Globus pallidus (tissue), 1 donor: ENCODE results near the gene TBC1D14.
"Not testable (repeated sequence)": the region's sequence is repeated elsewhere in the genome, so short reads cannot be mapped to it uniquely, and the experiment has no call there.

ENCODE experiments used
- DNase-seq: peaks from one replicate; pipeline ENCODE4 v3.0.0-alpha.2; 2015; ENCODE audit warnings: low spot score

The TBC1D14 gene

DNA sequence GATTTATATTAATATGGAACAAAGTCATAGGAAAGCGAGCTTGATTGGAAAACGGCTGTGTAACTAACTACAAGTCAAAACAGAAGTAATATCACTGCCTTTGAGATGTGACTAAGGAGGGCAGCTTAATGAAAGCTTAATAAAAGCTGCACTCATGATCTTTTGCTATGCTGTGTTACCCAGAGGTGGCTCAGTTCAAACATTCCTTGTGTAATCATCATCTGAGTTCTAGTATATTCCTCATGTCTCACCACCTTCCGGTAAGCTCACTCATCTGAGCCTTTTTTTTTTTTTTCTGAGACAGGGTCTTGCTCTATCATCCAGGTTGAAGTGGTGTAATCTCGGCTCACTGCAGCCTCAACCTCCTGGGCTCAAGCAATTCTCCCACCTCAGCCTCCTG lies 153.2 kb downstream of the TBC1D14 start:
- DNase-seq: no peak

DNA sequence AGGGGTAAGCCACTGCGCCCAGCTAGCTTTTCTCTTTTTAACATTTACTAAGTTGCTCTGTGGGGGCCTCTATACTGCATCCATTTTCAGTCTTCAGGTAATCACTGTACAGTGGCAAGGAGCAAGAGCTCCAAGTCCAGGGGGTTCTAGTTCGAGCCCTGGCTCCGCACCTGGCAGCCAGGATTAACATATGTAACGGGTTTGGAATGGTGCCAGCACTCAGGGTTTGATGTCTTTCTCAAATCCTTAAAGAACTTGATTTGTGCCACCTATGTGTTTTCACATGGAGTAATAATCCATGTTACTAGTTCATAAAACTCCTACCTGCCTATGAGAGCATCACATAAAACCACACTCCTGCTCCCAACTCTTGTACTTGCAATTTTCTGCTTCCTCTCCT lies 153.7 kb downstream of the TBC1D14 start:
- no peak for DNase-seq

DNA sequence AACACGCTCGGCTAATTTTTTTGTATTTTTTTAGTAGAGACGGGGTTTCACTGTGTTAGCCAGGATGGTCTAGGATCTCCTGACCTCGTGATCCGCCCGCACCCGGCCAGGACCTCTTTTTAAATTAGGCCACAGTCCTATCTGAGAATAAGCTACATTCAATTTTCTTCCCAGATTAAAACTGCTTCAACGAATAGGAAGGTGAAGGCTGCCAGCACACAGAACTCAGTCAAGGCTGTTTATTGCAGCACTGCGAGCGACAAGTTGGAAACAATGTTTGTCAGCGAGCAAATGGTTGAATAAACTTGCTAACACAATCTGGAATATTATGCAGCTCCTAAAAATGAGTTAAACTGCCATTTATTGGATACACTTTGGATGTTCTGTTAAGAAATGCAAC lies 156.4 kb downstream of the TBC1D14 start:
- DNase-seq: no peak

DNA sequence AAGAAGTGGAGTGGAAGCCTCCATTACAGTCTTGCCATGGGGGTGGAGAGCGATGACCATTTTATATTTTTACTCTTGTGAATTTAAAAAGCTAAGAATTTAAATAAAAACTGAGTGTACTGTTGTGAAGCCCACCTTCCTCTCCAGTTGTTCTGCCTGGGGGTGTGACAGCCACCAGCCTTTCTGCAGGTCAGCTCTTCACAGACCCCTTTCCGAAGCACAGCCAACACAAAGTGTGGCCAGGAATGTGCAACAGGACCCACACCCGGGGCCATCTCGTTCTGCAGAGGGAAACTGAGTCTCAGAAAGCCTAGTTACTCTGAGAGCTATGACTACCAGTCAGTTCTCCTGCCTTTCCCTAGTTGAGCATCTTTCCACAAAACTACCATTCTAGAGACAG lies 156.9 kb downstream of the TBC1D14 start:
- DNase-seq: no peak

DNA sequence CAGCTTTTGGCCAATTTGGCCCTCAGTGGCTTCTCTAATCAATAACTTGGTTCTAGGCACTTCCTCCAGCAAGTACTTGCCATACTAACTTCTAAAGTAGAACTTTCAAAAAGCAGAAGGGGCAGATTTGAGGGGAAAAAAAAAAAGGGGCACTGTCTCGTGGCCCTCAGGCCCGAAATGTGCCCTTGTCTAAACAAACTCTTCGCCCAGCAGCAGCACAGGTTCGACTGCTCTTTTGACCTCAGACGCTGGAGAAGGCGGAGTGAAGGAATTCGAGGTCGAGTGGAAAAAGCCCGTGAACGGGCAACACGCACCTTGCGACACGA lies 157.5 kb downstream of the TBC1D14 start:
- DNase-seq: no peak

DNA sequence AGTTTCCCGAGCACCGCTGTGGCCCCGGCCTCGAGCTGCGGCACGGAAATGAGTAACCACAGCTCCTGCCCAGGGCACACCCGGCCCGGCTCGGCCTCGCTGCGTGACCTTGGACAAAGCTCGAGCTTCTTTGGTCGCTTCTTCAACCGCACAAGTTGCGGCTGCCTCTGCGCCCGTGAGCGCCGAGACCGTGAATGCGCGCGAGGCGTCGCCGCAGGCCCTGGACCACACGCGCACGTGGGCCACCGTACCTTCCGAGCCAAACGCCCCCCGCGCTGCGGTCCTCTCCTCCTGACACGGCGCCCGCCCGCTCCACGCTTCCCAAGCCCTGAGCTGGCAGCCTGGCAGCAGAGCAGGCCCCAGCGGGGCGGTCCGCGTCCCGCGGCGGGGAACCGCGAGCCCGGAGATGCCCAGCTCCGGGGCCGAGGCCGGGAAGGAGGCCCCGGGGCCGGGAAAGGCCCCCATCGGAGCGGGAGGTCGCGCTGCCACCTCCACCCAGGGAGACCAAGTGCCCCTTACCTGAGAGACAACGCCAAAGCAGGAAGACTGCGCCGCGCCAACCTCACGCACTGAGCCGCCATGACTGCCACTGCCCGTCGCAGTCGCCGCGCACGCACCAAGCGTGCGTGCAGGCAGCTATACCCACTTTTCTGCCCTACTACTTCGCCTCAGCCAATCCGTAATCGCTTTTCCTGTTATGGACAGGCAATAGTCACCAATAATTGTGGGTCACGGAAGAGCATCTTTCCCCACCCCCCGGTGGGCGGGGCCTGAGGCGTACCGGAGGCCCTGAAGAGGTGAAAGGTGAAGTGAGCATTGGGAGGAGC lies 158.0 kb downstream of the TBC1D14 start, which contains the start of gene GRPEL1:
TSS of gene GRPEL1 (minus strand) at position 613 of the 827 bp plus-strand sequence. CDS start at position 581, 32 bp downstream.
- peak; percentile 100 for DNase-seq

DNA sequence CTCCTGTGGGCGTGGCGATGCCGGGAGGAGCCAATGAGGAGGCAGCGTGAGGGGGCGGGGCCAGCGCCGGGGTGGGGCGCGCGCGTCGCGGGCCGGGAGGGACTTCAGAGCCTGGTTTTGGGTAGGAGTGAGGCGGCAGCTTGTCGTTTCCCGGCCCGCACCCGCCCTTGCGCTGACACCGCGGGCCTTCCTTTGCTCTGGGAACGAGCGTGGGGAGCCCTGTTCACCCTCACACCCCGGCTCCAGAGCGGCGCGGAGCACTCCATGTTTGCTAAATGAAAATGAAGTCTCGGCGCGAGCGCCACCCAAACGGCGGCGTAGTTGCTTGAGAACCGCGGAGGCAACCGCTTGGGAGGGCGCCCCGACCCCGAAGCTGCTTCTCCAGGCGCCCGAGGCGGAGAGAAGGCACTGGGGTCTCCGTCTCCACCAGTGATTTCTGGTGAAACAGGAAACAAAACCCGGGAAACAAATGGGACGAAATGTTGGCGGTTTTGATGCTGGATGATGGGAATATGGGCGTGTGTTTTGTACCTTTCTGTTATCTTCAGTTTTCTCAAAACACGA lies 158.7 kb downstream of the TBC1D14 start:
- DNase-seq: no peak

DNA sequence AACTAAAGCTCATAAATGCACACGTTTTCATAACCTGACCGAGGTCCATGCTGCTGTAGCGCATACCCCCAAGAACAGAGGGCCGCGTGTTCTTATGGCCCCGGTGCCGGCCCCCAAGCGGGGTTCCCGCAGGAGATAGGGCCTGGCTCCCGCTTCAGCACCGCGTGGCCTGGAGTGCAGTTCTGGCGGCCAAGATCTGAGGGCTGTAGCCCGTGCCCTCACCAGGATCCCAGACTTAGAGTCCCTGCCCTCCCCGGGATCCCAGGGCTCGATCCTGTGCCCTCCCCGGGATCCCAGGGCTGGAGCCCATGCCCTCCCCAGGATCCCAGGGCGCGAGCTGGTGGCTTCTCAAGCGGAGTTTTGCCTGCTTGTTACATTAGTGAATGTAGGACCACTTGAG lies 159.3 kb downstream of the TBC1D14 start:
- DNase-seq: no peak

DNA sequence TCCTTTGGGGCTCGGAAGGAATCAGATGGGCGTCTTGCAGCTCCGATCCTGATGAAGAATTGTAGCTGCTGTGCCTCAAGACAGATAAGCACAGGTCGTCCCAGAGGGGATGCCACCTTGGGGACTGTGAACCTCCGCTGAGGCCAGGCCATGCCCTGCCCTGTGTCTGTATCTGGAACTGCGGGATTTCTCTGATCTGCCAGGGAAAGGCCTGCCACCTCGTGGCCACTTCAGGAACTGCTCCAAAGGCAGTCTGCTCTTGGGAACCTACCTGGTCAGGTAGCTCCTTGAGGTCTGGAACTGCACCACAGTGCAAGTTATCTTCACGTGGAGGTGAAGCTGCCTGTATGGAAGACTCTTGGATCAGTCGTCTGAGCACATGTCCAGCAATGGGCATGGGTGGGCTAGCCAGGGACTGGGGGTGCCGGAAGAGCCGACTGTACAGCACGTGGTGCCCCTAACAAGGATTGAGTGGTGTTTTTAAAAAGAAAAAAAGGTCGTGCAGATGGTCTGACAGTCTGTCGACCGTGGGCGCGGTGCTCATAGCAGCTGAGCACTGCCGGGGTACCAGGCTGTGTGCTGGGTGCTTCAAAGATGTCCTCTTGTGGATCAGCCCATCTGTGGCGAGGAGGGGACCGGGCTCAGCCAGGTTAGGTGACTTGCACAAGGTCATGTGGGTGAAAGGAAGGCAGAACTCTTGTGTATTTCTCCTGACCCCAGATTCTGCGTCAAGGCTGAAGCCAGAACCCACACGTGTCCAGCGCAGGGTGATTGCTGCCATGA lies 161.3 kb downstream of the TBC1D14 start:
- peak; percentile 72 for DNase-seq

DNA sequence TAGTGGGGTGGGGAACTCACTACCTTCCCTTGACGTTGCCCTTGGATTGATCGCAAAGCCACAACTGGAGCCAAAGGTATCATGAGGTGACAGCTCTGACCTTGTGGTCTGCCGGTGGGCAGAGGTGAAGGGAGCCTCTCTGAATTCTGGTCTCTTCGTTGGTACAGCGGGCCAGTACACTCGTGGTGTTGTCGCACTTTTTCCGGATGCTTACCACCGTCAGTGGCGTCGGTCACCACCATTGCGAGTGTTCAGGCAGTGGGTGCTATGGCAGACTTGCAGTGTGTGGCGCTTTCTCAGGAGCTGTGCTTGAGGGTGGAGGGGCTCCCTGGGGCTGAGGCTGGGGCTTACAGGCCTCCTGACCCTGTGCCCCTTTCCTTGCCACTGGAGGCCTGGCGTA lies 163.4 kb downstream of the TBC1D14 start:
- DNase-seq: no peak

DNA sequence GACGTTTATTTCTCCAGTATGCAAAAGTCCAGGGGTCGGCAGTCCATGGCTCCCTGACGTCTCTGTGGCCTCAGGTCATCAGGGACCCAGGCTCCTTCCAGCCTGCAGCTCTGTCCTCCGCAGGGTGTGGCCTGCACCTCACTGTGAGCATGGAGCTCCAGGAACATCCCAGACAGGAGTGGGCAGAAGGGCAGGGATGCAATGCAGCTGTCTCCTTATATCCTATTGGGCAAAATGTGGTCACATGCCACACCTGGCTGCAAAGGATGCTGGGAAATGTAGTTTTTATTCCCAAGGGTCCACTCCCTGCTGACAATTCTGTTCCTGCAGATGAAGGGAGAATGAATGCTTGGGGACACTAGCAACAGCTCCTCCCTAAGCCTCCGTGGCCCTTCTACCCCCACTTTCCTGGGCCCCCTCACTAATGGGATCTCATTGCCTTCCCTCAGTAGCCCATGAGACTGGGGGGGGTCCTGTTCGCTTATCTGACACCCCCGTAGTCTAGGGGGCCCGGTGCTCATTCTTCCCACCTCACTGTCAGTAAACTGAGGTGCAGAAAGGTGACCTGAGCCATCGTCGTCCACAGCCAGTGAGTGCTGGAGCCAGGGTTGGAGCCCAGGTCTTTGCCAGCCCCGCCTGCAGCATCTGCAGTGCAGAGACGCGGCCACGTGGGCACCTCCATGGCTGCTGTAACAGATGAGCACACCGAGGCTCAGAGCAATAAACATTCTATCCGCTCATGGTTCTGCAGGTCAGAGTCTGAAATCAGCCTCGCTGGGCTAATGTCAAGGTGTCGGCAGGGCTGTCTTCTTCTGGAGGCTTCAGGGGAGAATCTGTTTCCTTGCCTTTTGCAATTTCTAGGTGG lies 164.1 kb downstream of the TBC1D14 start:
- DNase-seq: no peak

DNA sequence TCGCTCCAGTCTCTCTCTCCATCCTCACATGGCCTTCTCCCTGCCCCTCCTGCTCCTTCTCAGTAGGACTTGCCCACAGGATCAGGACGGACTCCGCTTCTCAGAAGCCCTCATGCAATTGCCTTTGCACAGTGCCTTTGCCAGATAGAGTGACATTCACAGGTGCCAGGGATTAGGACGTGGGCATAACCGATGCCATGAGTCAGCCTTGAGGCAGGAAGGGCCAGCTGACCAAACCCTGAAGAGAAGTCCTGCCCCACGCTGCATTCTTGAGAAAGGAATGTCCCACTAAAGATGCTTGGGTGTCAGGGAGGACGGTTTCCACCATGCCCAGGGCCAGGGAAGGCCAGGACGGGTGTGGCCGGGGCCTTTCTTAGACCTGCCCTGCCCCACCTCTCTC lies 164.8 kb downstream of the TBC1D14 start:
- no peak for DNase-seq

DNA sequence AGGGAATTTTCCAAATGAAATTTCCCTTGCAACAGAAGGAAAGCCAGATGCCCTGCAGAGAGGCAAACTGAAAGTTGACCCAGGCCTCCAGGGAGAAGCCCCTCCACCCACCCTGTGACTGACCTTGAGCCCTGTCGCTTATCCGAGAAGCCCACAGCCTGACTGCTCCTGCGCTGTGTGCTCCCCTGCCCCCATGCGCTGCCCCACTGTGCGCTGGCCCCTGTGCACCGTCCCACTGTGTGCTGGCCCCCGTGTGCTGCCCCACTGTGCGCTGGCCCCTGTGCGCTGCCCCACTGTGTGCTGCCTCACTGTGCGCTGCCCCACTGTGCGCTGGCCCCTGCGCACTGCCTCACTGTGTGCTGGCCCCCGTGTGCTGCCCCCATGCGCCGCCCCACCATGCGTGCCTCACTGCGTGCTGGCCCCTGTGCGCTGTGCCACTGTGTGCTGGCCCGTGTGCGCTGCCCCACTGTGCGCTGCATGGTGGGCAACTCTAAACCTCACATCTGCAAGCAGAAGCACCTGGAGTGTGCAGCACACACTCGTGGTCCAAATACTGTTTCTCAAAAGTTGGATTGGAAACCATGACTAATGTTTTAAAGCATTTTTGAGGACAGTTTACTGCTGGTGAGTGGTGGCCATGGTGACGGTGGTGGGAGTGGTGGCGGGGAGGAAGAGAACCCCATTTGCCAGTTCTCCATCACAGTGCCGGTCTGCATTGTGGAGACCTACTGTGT lies 166.5 kb downstream of the TBC1D14 start:
- DNase-seq: no peak

DNA sequence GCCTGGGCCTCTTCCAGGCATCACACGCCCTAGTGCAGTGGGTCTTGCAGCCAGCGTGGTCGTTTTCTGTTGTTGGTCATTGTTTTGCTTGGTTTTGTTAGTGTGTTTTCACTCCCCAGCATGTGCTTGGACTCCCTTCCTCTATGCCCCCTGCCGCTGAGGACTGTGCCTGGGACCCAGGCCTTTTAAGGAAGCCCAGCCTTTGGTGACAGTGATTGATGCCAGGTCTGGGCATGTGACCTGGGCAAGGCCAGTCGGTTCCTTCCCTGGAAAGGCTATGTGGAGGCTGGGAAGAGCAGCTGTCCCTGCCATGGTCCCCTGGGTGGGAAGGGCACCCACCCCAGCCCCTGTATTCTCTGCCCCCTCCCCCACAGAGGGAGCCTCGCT lies 167.1 kb downstream of the TBC1D14 start:
- no peak for DNase-seq

DNA sequence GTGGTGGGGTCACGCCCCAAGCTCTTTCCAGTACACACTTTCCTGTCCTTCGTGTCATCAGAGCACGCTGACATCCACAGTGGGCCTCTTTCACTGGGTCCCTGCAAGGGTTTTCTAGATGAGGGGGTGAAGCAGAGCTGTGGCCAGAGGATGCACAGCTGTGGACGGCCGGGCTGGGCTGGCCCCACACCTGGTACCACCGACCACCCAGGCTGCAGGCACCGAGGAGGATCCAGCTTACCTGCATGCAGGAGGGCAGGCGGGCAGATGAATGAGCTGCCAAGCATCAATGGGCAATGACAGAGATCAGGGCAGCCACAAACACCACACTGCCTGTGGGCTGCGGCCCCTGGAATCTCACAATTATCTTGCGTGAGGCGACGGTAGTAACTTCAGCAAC lies 167.7 kb downstream of the TBC1D14 start:
- DNase-seq: no peak

DNA sequence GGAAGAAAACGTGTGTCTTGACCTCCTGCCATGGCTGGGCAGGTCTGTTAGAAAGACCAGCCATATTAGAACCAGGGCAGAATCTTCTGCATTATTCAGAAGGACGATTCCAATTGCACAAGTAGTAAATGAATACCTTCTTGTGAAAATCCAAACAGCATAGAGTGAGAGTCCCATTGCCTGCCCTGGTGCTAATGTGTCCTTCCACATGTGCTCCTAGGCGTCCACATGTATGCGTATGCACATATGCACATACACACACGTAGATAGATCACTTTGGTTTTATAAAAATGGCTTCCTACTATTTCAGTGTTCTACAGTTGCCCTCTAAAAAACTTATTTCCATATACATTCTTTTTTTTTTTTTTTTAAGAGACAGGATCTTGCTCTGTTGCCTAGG lies 168.4 kb downstream of the TBC1D14 start:
- DNase-seq: no peak

DNA sequence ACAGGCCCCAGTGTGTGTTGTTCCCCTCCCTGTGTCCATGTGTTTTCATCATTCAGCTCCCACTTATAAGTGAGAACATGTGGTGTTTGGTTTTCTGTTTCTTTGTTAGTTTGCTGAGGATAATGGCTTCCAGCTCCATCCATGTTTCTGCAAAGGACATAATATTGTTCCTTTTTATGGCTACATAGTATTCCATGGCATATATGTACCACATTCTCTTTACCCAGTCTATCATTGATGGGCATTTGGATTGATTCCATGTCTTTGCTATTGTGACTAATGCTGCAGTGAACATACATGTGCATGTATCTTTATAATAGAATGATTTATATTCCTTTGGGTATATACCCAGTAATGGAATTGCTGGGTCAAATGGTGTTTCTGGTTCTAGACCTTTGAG lies 169.9 kb downstream of the TBC1D14 start:
- not testable (repeated sequence) for DNase-seq

DNA sequence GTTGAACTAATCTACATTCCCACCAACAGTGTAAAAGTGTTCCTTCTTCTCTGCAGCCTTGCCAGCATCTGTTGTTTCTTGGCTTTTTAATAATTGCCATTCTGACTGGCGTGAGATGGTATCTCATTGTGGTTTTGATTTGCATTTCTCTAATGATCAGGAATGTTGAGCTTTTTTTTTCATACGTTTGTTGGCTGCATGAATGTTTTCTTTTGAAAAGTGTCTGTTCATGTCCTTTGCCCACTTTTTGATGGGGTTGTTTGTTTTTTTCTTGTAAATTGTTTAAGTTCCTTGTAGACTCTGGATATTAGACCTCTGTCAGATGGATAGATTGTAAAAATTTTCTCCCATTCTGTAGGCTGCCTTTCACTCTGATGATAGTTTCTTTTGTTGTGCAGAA lies 170.3 kb downstream of the TBC1D14 start:
- DNase-seq: not testable (repeated sequence)
